22Rv1 (cell line): ENCODE results near the gene LYZL4.

ENCODE experiments used
- H3K27ac ChIP-seq: fragments of 450-650 bp; 2 replicates; pipeline ENCODE4 v1.5.1; 2017
- ZFX ChIP-seq: fragments of 450-650 bp; IDR thresholded peaks from 2 replicates; pipeline ENCODE4 v1.6.1; 2017; ENCODE audit warnings: antibody characterized with exemption, borderline replicate concordance
- TF ChIP-seq, protein P1 (sequence below): fragments of 450-650 bp; IDR thresholded peaks from 2 replicates; pipeline ENCODE4 v1.5.1; 2017; ENCODE audit warnings: mild to moderate bottlenecking

Gene LYZL4

DNA sequence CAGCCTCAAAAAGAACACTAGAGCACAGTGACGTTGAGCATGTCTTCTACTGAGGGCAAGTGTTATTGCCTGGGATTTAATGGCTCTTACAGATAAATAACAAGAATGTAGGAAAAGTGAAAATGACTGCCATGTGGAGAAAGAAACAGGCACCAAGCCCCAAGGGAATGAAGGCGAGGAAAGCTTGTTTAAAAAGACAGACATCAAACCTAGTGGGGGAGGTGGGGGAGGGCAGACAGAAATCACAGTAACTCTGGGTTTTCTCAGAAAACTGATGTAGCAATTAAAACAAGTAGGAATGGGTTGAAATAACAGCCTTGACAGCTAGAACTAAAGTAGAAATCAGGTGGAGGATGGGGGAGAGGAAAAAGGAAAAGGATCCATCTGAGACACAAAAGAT is 18.4 kb upstream of the LYZL4 start:
- TF ChIP-seq, protein P1, sequence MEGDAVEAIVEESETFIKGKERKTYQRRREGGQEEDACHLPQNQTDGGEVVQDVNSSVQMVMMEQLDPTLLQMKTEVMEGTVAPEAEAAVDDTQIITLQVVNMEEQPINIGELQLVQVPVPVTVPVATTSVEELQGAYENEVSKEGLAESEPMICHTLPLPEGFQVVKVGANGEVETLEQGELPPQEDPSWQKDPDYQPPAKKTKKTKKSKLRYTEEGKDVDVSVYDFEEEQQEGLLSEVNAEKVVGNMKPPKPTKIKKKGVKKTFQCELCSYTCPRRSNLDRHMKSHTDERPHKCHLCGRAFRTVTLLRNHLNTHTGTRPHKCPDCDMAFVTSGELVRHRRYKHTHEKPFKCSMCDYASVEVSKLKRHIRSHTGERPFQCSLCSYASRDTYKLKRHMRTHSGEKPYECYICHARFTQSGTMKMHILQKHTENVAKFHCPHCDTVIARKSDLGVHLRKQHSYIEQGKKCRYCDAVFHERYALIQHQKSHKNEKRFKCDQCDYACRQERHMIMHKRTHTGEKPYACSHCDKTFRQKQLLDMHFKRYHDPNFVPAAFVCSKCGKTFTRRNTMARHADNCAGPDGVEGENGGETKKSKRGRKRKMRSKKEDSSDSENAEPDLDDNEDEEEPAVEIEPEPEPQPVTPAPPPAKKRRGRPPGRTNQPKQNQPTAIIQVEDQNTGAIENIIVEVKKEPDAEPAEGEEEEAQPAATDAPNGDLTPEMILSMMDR = no peak
- no peak for TF ChIP-seq ZFX
- no peak overlapping the region for H3K27ac ChIP-seq

DNA sequence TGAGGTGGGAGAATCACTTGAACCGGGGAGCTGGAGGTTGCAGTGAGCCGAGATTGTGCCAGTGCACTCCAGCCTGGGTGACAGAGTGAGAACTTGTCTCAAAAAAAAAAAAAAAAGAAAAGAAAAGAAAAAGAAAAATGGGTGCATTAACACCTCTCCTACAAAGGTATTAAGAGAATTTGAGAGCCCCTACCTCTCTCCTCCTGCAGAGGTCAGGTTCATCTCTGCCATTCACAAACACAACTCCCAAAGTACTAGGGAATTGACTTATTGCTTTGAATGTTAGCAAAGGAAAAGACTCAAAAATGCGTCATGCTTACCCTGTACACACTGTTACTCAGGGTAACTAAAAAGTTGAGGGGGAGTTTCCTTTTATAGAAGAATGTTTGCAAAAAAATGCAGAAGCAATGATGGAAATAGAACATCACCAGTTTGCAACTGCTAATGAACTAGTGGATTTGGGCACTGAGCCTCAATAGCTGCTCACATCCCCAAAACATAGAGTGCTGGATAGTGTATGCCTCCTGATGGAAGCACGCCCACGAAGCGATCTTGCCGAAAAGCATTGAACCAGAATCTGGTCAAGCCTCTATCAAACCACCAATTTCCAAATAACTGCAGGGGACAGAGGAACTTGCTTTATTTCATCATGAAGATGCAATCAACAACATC is 15.5 kb upstream of the LYZL4 start:
- no peak overlapping the region for H3K27ac ChIP-seq
- no peak for TF ChIP-seq ZFX
- TF ChIP-seq, protein P1 = no peak

DNA sequence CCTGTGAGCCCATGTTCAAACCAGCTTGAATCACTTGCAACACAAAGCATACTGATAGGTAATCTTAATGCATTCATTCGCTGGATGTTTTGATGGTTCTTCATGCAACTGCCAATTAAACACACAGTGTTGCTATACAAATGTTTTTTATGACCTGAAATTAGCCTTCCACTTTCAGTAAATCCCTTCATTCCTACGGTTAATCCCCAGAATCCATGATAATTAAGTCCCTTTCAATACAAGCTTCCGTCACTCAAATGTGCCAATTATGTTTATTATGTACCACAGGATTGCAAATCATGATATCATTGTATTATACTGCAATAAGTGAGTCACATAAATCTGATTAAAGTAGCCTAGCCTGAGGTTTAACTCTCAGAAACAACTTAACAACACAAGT is 14.5 kb upstream of the LYZL4 start:
- H3K27ac ChIP-seq = no peak overlapping the region
- TF ChIP-seq, protein P1 = no peak
- no peak for TF ChIP-seq ZFX

DNA sequence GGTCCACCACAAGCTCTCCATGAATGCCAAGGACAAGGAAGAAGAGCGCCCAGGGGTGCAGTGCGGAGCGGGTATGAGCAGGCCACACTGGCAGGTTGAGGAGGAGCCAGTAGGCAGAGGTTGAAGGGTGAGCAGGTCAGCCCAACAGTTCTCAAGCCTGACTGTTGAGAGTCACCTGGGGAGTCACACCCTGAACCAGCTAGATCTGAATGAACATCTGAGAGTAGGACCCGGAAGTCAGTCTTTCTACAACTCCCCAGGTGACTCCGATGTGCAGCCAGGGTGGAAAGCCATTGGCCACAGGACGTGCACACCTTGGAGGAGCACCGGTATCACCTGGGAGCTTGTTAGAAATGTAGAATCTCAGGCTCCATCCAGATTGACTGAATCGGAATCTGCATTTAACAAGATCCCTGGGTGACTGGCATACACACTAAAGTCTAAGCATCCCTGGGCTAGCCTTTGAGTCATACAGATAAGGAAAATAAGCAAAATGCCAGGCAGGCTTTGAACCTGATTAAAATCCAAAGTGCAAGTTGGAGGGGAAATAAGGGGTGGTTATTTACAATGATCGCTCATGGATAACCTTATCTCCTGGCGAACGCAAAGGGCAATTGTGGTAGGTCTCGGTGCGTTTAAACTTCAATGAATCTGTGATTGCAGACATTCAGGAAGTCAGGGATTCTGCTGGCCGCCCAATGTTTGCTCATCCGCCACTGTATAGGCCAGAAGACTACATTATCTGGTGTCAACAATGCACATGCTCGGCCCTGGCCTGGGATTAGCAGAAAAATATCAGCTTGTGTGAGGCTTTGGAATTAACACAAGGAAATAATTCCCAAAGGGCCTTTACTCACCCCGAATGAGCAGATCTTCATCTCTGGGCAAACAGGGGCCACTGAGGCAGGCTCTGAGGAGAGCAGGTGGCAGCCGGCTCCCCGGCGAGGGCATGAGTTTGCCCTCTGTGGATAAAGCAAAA is 11.7 kb upstream of the LYZL4 start:
- TF ChIP-seq ZFX = no peak
- TF ChIP-seq, protein P1 = no peak
- no peak overlapping the region for H3K27ac ChIP-seq

DNA sequence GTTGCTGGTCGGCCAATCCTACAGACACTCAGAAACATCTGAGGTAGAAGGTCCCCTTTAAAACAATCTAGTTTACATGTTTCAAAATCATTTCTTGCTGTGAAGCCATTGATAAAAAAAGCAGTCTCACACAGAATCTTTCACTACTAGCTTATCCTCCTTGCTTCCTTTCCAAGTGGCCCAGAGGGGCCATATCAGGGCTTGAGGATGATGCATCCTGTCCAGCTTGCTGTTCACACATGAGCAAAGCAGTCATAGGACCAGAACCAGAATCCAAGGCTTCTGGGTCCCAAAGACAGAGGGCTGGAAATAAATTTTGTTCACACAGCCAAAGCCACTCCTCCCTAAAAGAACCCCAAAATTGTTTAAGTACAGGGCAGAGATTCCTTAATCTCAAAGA is 9.2 kb upstream of the LYZL4 start:
- TF ChIP-seq, protein P1 = no peak
- TF ChIP-seq ZFX = no peak
- no peak overlapping the region for H3K27ac ChIP-seq

DNA sequence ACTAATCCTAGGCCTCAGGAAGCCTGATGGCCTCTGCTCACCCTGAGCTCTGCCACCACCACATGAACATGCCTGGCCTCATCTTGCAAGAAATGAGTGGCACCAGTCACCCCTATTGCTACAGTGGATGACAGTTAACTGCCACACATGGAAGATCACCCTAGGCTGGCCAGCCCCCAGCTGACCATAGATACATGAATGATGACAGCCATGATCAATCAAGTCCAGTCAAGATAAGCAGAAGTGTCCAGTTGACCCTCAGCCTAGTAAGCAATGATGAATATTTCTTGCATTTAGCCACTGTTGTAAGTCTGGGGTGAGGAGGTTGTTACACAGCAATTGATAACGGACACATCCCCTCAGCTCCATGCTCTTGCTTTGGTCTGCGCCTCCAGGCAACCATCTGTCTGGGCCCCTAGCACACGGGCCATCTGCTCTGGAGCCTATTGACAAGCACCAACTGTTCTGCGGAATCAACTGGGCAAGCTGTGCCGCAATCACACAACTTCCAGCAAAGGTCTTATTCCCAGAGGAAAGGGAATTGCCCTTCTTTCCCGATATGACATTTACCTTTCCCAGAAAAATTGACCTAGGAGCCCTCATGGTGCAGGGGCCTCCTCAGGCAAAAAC is 2.2 kb upstream of the LYZL4 start:
- H3K27ac ChIP-seq = no peak overlapping the region
- no peak for TF ChIP-seq ZFX
- TF ChIP-seq, protein P1 = no peak
